Neural progenitor cell (in vitro differentiated cells): ENCODE data around the gene SOCS3. TPM values are rescaled to one million over a fixed set of nuclear protein-coding genes. Genes with fewer than 3 reads are reported as not detected.
A peak's percentile ranks its signal among the peaks of the same experiment; 100 is the strongest.

Experiments used
- DNase-seq: peaks from one replicate; pipeline ENCODE4 v3.0.0-alpha.2; 2016; ENCODE audit warnings: low spot score
- H2AFZ ChIP-seq: fragments of 200-600 bp; sonication (generic); replicated peaks from 2 replicates; pipeline ENCODE4 v1.6.1; 2016; ENCODE audit warnings: antibody characterized with exemption
- H3F3A ChIP-seq: fragments of 200-600 bp; sonication (generic); 2 replicates; pipeline ENCODE4 v1.6.1; 2016; ENCODE audit warnings: antibody characterized with exemption, low read depth
- H3K27ac ChIP-seq: fragments of 200-600 bp; sonication (generic); 2 replicates; pipeline ENCODE4 v1.5.1; 2016; ENCODE audit warnings: mild to moderate bottlenecking
- H3K27me3 ChIP-seq: fragments of 200-600 bp; sonication (generic); 2 replicates; pipeline ENCODE4 v1.6.1; 2016; ENCODE audit warnings: mild to moderate bottlenecking, moderate library complexity
- H3K36me3 ChIP-seq: fragments of 200-600 bp; sonication (generic); 2 replicates; pipeline ENCODE4 v1.5.1; 2016
- H3K4me1 ChIP-seq: fragments of 200-600 bp; sonication (generic); 2 replicates; pipeline ENCODE4 v1.6.1; 2016; ENCODE audit warnings: mixed run types
- H3K4me2 ChIP-seq: fragments of 200-600 bp; sonication (generic); 2 replicates; pipeline ENCODE4 v1.6.1; 2016
- H3K4me3 ChIP-seq: fragments of 200-600 bp; sonication (generic); 2 replicates; pipeline ENCODE4 v1.5.1; 2016
- H3K79me2 ChIP-seq: fragments of 200-600 bp; sonication (generic); 2 replicates; pipeline ENCODE4 v1.6.1; 2016; ENCODE audit warnings: low read depth
- H3K9ac ChIP-seq: fragments of 200-600 bp; sonication (generic); 2 replicates; pipeline ENCODE4 v1.6.1; 2016
- H3K9me3 ChIP-seq: fragments of 200-600 bp; sonication (generic); 2 replicates; pipeline ENCODE4 v1.5.1; 2016; ENCODE audit warnings: low read depth
- H4K20me1 ChIP-seq: fragments of 200-600 bp; sonication (generic); 2 replicates; pipeline ENCODE4 v1.6.1; 2016; ENCODE audit warnings: low read depth
- H3K27ac Mint-ChIP-seq: 3 replicates; pipeline ENCODE4 v1.8.0; 2021; ENCODE audit warnings: mixed read lengths
- H3K27me3 Mint-ChIP-seq: 2 replicates; pipeline ENCODE4 v1.8.0; 2022; ENCODE audit warnings: low read depth, mild to moderate bottlenecking, inconsistent platforms, moderate library complexity, mixed read lengths; ENCODE audit not compliant: insufficient read depth
- H3K36me3 Mint-ChIP-seq: 3 replicates; pipeline ENCODE4 v1.8.0; 2021; ENCODE audit warnings: mixed read lengths
- H3K4me1 Mint-ChIP-seq: 3 replicates; pipeline ENCODE4 v1.8.0; 2021; ENCODE audit warnings: mixed read lengths
- H3K4me3 Mint-ChIP-seq: 3 replicates; pipeline ENCODE4 v1.8.0; 2021; ENCODE audit warnings: mild to moderate bottlenecking, moderate library complexity, mixed read lengths
- H3K9me3 Mint-ChIP-seq: 3 replicates; pipeline ENCODE4 v1.8.0; 2020; ENCODE audit warnings: mixed read lengths
- CTCF ChIP-seq: fragments of 200-600 bp; sonication (generic); IDR thresholded peaks from 2 replicates; pipeline ENCODE4 v1.5.1; 2017; ENCODE audit warnings: antibody characterized with exemption, mild to moderate bottlenecking
- EZH2 ChIP-seq: fragments of 200-600 bp; sonication (generic); IDR thresholded peaks from 2 replicates; pipeline ENCODE4 v1.6.1; 2017; ENCODE audit warnings: antibody characterized with exemption, mild to moderate bottlenecking, moderate library complexity
- EZH2phosphoT487 ChIP-seq: fragments of 200-600 bp; sonication (generic); IDR thresholded peaks from 2 replicates; pipeline ENCODE4 v1.6.1; 2017; ENCODE audit warnings: antibody characterized with exemption
- total RNA-seq: library from RNA; depleted of rRNA; stranded (reverse); fragments of >200 nt; gene quantifications from 2 replicates; pipeline ENCODE4 v1.2.3, GENCODE V29; 2015; ENCODE audit warnings: low replicate concordance

The SOCS3 gene
- total RNA-seq, 1 donor from 2014 or later: 7.5 TPM

- DNase-seq: no peak
- Mint-ChIP-seq H3K4me1 (peaks cover 45% of the 10 kb centered on the region), H3K4me3 (peak overlapping the region; percentile 27), H3K9me3 (no peaks in the 10 kb centered on the region), H3K27me3 (no peaks in the 10 kb centered on the region), H3K27ac (peak overlapping the region; percentile 22), H3K36me3 (no peaks in the 10 kb centered on the region)
- no peak overlapping the region for H2AFZ ChIP-seq
- H3K9me3 ChIP-seq: no peaks in the 10 kb centered on the region
- TF ChIP-seq EZH2phosphoT487 (no peak), CTCF (no peak), EZH2 (no peak)
- no peaks in the 10 kb centered on the region for H3K79me2 ChIP-seq
- peaks cover 44% of the 10 kb centered on the region for H3K4me1 ChIP-seq
- no peak overlapping the region for H3K9ac ChIP-seq
- H3K27ac ChIP-seq: no peak overlapping the region
- H3K4me2 ChIP-seq: no peak overlapping the region
- H3K36me3 ChIP-seq: no peaks in the 10 kb centered on the region
- H3K27me3 ChIP-seq: no peaks in the 10 kb centered on the region
- peaks cover 61% of the 10 kb centered on the region for H3F3A ChIP-seq
- no peak overlapping the region for H3K4me3 ChIP-seq
- no peaks in the 10 kb centered on the region for H4K20me1 ChIP-seq
Measured at GRCh38 chr17:78372841-78373240, 13.0 kb upstream of the SOCS3 start.

- Histone ChIP-seq H3K36me3 (no peaks in the 10 kb centered on the region), H3K4me1 (peaks cover 59% of the 10 kb centered on the region), H2AFZ (no peak overlapping the region), H3K27me3 (no peaks in the 10 kb centered on the region), H3K4me3 (no peak overlapping the region), H3K79me2 (no peaks in the 10 kb centered on the region), H4K20me1 (no peaks in the 10 kb centered on the region), H3K9ac (no peak overlapping the region), H3K27ac (no peak overlapping the region), H3K4me2 (no peak overlapping the region), H3K9me3 (no peaks in the 10 kb centered on the region), H3F3A (peaks cover 77% of the 10 kb centered on the region)
- no peak overlapping the region for H3K27ac Mint-ChIP-seq
- H3K36me3 Mint-ChIP-seq: no peaks in the 10 kb centered on the region
- TF ChIP-seq EZH2 (no peak), CTCF (no peak), EZH2phosphoT487 (no peak)
- H3K27me3 Mint-ChIP-seq: no peaks in the 10 kb centered on the region
- peaks cover 55% of the 10 kb centered on the region for H3K4me1 Mint-ChIP-seq
- no peak for DNase-seq
- H3K4me3 Mint-ChIP-seq: no peak overlapping the region
- H3K9me3 Mint-ChIP-seq: no peaks in the 10 kb centered on the region
Measured at GRCh38 chr17:78371056-78371455, 11.2 kb upstream of the SOCS3 start.

- no peak for TF ChIP-seq EZH2phosphoT487
- TF ChIP-seq EZH2: no peak
- TF ChIP-seq CTCF: no peak
- H3K4me3 Mint-ChIP-seq: no peak overlapping the region
- Histone ChIP-seq H3K36me3 (no peaks in the 10 kb centered on the region), H3F3A (peaks cover 77% of the 10 kb centered on the region), H3K79me2 (no peaks in the 10 kb centered on the region), H3K4me3 (no peak overlapping the region), H3K4me1 (peaks cover 58% of the 10 kb centered on the region), H3K9me3 (no peaks in the 10 kb centered on the region), H3K27me3 (no peaks in the 10 kb centered on the region), H3K27ac (peak overlapping the region; percentile 64), H3K9ac (no peak overlapping the region), H3K4me2 (peak overlapping the region; percentile 8), H2AFZ (peak overlapping the region; percentile 65), H4K20me1 (no peaks in the 10 kb centered on the region)
- peaks cover 59% of the 10 kb centered on the region for H3K4me1 Mint-ChIP-seq
- DNase-seq: no peak
- H3K36me3 Mint-ChIP-seq: no peaks in the 10 kb centered on the region
- H3K27ac Mint-ChIP-seq: no peak overlapping the region
- H3K9me3 Mint-ChIP-seq: no peaks in the 10 kb centered on the region
- no peaks in the 10 kb centered on the region for H3K27me3 Mint-ChIP-seq
Measured at GRCh38 chr17:78369791-78370381, 10.0 kb upstream of the SOCS3 start.
